GM12872 (cell line): ENCODE results near the gene MYPN.

Experiments
- CTCF ChIP-seq: IDR thresholded peaks from 3 replicates; pipeline ENCODE4 v1.5.1; 2011; ENCODE audit warnings: low read depth, mild to moderate bottlenecking, low read length, moderate library complexity; ENCODE audit not compliant: insufficient read depth

Gene MYPN

GRCh38 chr10:68109331-68109730 is at the start of gene MYPN:
TSS of gene MYPN (plus strand) at chr10:68109488. CDS start at chr10:68121439, 11,951 bp downstream.
- TF ChIP-seq CTCF: no peak

GRCh38 chr10:68067029-68067428 is 42.3 kb upstream of the MYPN start:
- TF ChIP-seq CTCF: no peak

- TF ChIP-seq CTCF: no peak
Measured at GRCh38 chr10:68067508-68067907, 41.8 kb upstream of the MYPN start.

- TF ChIP-seq CTCF: no peak
Measured at GRCh38 chr10:68073631-68074030, 35.7 kb upstream of the MYPN start.

- no peak for TF ChIP-seq CTCF
Measured at GRCh38 chr10:68074031-68074774, 35.1 kb upstream of the MYPN start.

GRCh38 chr10:68074775-68075549 is 34.3 kb upstream of the MYPN start, which contains the start of gene HERC4:
TSS of gene HERC4 (minus strand) at chr10:68075283. CDS start at chr10:68073108, 2,175 bp downstream.
- no peak for TF ChIP-seq CTCF

GRCh38 chr10:68075550-68076004 is 33.7 kb upstream of the MYPN start:
- TF ChIP-seq CTCF: no peak
